Endodermal cell (in vitro differentiated cells): Measurements from ENCODE around the gene JAK3. TPM values are rescaled to one million over a fixed set of nuclear protein-coding genes. Genes with fewer than 3 reads are reported as not detected.
A peak's percentile ranks its signal among the peaks of the same experiment; 100 is the strongest.

ENCODE experiments used
- DNase-seq: peaks from one replicate; pipeline ENCODE4 v3.0.0-alpha.2; 2017
- H3K27ac ChIP-seq: 2 replicates; pipeline ENCODE4 v1.5.1; 2013; ENCODE audit warnings: mild to moderate bottlenecking, low read depth, low read length, moderate library complexity
- H3K27me3 ChIP-seq: 2 replicates; pipeline ENCODE4 v1.6.1; 2013; ENCODE audit warnings: mild to moderate bottlenecking, low read length, moderate library complexity; ENCODE audit not compliant: insufficient read depth, control insufficient read depth, poor library complexity, severe bottlenecking
- H3K36me3 ChIP-seq: 2 replicates; pipeline ENCODE4 v1.7.0; 2013; ENCODE audit warnings: mild to moderate bottlenecking, low read length, moderate library complexity; ENCODE audit not compliant: control insufficient read depth, insufficient read depth
- H3K4me1 ChIP-seq: one replicate; pipeline ENCODE4 v1.7.0; 2013; ENCODE audit warnings: low read length; ENCODE audit not compliant: control insufficient read depth, insufficient read depth
- H3K4me3 ChIP-seq: 2 replicates; pipeline ENCODE4 v1.5.1; 2013; ENCODE audit warnings: mild to moderate bottlenecking, low read length, moderate library complexity
- H3K9ac ChIP-seq: 2 replicates; pipeline ENCODE4 v1.6.1; 2013; ENCODE audit warnings: mild to moderate bottlenecking, low read length, moderate library complexity; ENCODE audit not compliant: poor library complexity, severe bottlenecking; ENCODE audit errors: extremely low read depth
- H3K9me3 ChIP-seq: 2 replicates; pipeline ENCODE4 v1.6.1; 2013; ENCODE audit warnings: mild to moderate bottlenecking, low read length, moderate library complexity; ENCODE audit not compliant: control insufficient read depth
- H3K27ac Mint-ChIP-seq: 2 replicates; pipeline ENCODE4 v1.8.0; 2020; ENCODE audit warnings: mixed read lengths
- H3K27me3 Mint-ChIP-seq: 2 replicates; pipeline ENCODE4 v1.8.0; 2021; ENCODE audit warnings: mild to moderate bottlenecking, mixed read lengths; ENCODE audit not compliant: insufficient read depth
- H3K36me3 Mint-ChIP-seq: 2 replicates; pipeline ENCODE4 v1.8.0; 2020; ENCODE audit warnings: low read depth, mixed read lengths
- H3K4me1 Mint-ChIP-seq: 2 replicates; pipeline ENCODE4 v1.8.0; 2020; ENCODE audit warnings: mixed read lengths
- H3K4me3 Mint-ChIP-seq: 2 replicates; pipeline ENCODE4 v1.8.0; 2020; ENCODE audit warnings: mild to moderate bottlenecking, moderate library complexity, mixed read lengths
- H3K9me3 Mint-ChIP-seq: 2 replicates; pipeline ENCODE4 v1.8.0; 2020; ENCODE audit warnings: mild to moderate bottlenecking, mixed read lengths
- whole genome bisulfite sequencing, 2 experiments: methylation state at CpG; one replicate each; pipeline versions ENCODE4 v1.1.5 to v1.1.7; 2013; ENCODE audit warnings: missing lambda C conversion rate in 2 of 2, mixed read lengths in 1 of 2; ENCODE audit not compliant: insufficient coverage in 1 of 2, insufficient read length in 1 of 2; 5-methylcytosine and 5-hydroxymethylcytosine counted together
- total RNA-seq, 2 donors: library from RNA; stranded (reverse); fragmentation: NEBNext Ultra II Directional in 1 of 2; extraction: Animal tissue kit (Norgen Biotek cat#: 25700) in 1 of 2; gene quantifications; 2 replicates in 1 of 2; 3 replicates in 1 of 2; pipeline ENCODE4 v1.2.1, GENCODE V29; 2021
- TF ChIP-seq, protein P1 (sequence below): fragments of 200-600 bp; sonication (generic); conservative IDR thresholded peaks from 2 replicates; pipeline ENCODE4 v1.5.0; 2021; ENCODE audit warnings: antibody characterized with exemption, mild to moderate bottlenecking

Gene JAK3
- total RNA-seq, 2 donors from 2014 or later: 2.8 to 3.2 TPM

DNA sequence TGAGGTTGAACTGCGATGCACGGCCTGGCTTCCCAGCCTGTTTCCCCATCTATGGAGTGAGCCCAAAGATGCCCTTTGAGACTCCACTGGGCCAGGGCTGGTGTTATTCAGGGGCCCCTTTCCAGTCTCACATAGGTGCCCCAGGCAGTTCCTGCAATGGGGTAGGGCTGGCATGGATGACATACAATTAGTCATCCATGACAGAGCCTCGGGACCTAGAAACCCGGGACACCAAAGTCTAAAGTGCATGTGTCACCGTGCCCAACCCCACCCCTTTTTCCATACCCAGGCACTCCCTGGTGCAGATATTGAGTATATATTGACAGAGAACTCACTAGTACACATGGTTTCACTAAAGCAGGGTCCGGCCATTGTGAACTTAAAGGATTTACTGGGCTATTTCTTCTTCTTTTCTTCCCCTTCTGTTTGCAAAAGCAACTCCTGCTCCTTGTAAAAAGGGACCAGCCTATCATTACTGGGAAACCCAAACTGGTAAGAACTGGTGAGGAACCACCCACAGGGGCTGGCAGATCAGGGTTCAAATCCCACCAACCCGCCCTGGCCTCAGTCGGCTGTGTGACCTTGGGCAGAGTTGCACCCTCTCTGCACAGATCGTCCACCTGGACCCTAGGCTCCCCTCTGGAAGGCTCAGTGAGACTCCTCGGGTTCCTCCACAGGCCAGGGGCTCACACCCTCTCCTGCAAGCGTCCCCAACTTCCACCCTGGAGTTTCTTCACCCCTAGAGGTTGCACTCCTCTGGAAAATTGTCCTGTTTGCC lies 50.2 kb downstream of the JAK3 start:
- Histone ChIP-seq H3K4me1 (no peaks in the 10 kb centered on the region), H3K4me3 (no peak overlapping the region), H3K27ac (no peak overlapping the region), H3K36me3 (no peaks in the 10 kb centered on the region), H3K27me3 (peaks cover 23% of the 10 kb centered on the region), H3K9ac (no peak overlapping the region), H3K9me3 (no peaks in the 10 kb centered on the region)
- no peak for DNase-seq
- Mint-ChIP-seq H3K36me3 (no peaks in the 10 kb centered on the region), H3K27me3 (peaks cover 35% of the 10 kb centered on the region), H3K4me1 (no peaks in the 10 kb centered on the region), H3K27ac (no peak overlapping the region), H3K9me3 (no peaks in the 10 kb centered on the region), H3K4me3 (no peak overlapping the region)
- TF ChIP-seq, protein P1, sequence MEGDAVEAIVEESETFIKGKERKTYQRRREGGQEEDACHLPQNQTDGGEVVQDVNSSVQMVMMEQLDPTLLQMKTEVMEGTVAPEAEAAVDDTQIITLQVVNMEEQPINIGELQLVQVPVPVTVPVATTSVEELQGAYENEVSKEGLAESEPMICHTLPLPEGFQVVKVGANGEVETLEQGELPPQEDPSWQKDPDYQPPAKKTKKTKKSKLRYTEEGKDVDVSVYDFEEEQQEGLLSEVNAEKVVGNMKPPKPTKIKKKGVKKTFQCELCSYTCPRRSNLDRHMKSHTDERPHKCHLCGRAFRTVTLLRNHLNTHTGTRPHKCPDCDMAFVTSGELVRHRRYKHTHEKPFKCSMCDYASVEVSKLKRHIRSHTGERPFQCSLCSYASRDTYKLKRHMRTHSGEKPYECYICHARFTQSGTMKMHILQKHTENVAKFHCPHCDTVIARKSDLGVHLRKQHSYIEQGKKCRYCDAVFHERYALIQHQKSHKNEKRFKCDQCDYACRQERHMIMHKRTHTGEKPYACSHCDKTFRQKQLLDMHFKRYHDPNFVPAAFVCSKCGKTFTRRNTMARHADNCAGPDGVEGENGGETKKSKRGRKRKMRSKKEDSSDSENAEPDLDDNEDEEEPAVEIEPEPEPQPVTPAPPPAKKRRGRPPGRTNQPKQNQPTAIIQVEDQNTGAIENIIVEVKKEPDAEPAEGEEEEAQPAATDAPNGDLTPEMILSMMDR: no peak
- WGBS, 2 experiments: 76 to 87% methylated on average over 11 of the region's 11 CpGs

DNA sequence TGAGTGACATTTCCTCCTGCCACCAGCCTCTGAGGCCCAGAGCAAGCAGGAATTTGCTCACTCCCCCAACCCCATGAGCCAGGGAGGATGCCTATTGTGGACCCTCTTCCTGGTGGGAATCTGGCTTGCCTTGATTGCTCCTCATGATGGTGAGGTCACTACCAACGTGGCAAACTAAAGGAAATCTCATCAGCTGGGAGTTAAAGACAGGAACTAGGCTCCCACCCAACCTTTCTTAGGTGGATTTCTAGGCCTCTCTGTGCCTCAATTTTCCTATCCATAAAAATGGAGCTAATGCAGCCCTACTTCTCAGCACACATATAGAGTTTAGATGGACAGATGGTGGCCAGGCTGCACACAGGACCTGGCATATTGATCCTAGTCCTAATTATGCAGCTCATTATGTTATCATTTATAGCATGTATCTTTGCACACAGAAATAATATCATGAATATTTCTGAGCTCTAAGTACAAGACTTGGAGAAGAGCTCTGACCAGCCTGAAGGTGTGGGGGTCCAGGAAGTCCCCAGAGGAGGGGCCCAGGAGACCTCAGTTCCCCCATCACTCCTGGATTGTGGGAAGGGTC lies 50.9 kb downstream of the JAK3 start:
- DNase-seq: no peak
- Histone ChIP-seq H3K27me3 (peaks cover 23% of the 10 kb centered on the region), H3K4me1 (no peaks in the 10 kb centered on the region), H3K27ac (no peak overlapping the region), H3K4me3 (no peak overlapping the region), H3K36me3 (no peaks in the 10 kb centered on the region), H3K9me3 (no peaks in the 10 kb centered on the region), H3K9ac (no peak overlapping the region)
- WGBS, 2 experiments: 88 to 100% methylated on average over 1 of the region's 1 CpG
- Mint-ChIP-seq H3K27me3 (peaks cover 31% of the 10 kb centered on the region), H3K9me3 (no peaks in the 10 kb centered on the region), H3K27ac (no peak overlapping the region), H3K4me1 (no peaks in the 10 kb centered on the region), H3K4me3 (no peak overlapping the region), H3K36me3 (no peaks in the 10 kb centered on the region)
- TF ChIP-seq, protein P1: no peak

DNA sequence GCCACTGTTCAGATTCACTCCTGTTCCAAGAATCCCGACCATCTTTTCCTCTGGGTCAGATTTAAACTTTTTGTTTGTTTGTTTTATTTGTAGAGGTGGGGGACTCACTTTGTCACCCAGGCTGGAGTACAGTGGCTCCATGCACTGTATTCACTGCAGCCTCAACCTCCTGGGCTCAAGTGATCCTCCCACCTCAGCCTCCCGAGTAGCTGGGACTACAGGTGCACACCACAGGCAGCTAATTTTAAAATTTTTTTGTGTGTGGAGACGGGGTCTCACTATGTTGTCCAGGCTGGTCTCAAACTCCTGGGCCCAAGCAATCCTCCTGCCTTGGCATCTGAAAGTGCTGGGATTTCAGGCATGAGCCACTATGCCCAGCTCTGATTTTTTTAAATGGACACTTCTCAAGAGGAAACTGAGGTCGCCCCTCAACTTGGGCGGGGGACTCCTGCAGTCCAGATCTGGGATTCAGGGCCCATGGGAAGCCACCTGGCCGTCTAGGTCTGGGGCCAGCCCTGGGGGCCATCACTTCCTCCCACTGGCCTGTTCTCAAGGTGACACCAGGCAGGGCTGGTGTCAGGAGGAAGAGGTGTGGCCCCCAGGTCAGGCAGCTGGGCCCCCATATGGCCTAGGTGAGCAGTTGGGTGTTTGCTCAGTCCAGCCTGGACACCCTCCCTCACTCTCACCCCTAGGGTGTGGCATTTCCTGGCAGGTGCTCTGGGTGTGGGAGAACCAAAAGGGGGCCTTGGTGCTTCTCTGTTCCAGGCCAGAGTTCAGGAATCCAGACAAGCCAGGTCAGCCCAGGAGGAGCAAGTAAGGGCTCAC lies 51.6 kb downstream of the JAK3 start:
- H3K9ac ChIP-seq: no peak overlapping the region
- peaks cover 23% of the 10 kb centered on the region for H3K27me3 ChIP-seq
- H3K9me3 Mint-ChIP-seq: no peaks in the 10 kb centered on the region
- peak overlapping the region; percentile 64 for H3K4me3 Mint-ChIP-seq
- H3K36me3 Mint-ChIP-seq: no peaks in the 10 kb centered on the region
- H3K36me3 ChIP-seq: no peaks in the 10 kb centered on the region
- TF ChIP-seq, protein P1: no peak
- peaks cover 31% of the 10 kb centered on the region for H3K27me3 Mint-ChIP-seq
- H3K27ac Mint-ChIP-seq: no peak overlapping the region
- DNase-seq: no peak
- 88 to 95% methylated on average over 4 to 5 of the region's 6 CpGs for WGBS, 2 experiments
- no peak overlapping the region for H3K4me3 ChIP-seq
- H3K4me1 Mint-ChIP-seq: no peaks in the 10 kb centered on the region
- no peak overlapping the region for H3K27ac ChIP-seq
- H3K9me3 ChIP-seq: no peaks in the 10 kb centered on the region
- H3K4me1 ChIP-seq: no peaks in the 10 kb centered on the region
